ENCODE measurements around the gene CBFA2T3.
A peak's percentile ranks its signal among the peaks of the same experiment; 100 is the strongest.

The CBFA2T3 gene

GRCh38 chr16:88882358-88883030, 94.5 kb downstream of the CBFA2T3 start:
- H3K4me3 ChIP-seq (ENCODE audit: low read depth in 1 of 2, low read length in 2 of 2) = no peak overlapping the region
- no peaks in the 10 kb centered on the region for H3K4me1 ChIP-seq (ENCODE audit: insufficient read depth, low read length)
- TF ChIP-seq CTCF (IDR thresholded peaks at IDR 0.05; ENCODE audit: borderline replicate concordance, extremely low read depth, low read length, poor library complexity, severe bottlenecking) (no peak), EZH2 (IDR thresholded peaks at IDR 0.05; ENCODE audit: borderline replicate concordance, low read depth, low read length, severe bottlenecking) (no peak)
- no peak overlapping the region for H2AFZ ChIP-seq (ENCODE audit: low read depth, low read length)
- no peaks in the 10 kb centered on the region for H3K9me3 ChIP-seq (ENCODE audit: insufficient read depth, low read length, severe bottlenecking)
- 0 out of 2 replicates have a peak, but pooled peaks cover 3% of the 10 kb centered on the region for H4K20me1 ChIP-seq (ENCODE audit: insufficient read depth, low read length)
- H3K27me3 ChIP-seq (ENCODE audit: insufficient read depth, low read length, poor library complexity) = no peaks in the 10 kb centered on the region
- ATAC-seq (ENCODE audit: insufficient read depth, low read depth) (peak; percentile 45; the same call in 1 of the 3 replicates), DNase-seq (peak; percentile 37)
- H3K9ac ChIP-seq (ENCODE audit: low read depth, low read length) = no peak overlapping the region
- no peaks in the 10 kb centered on the region for H3K36me3 ChIP-seq (ENCODE audit: insufficient read depth, low read length)
- no peaks in the 10 kb centered on the region for H3K79me2 ChIP-seq (ENCODE audit: insufficient read depth, low read length)
- H3K4me2 ChIP-seq (ENCODE audit: insufficient read depth, low read length) = no peak overlapping the region
- H3K27ac ChIP-seq (ENCODE audit: low read length) = no peak overlapping the region

- Histone ChIP-seq H3K27ac (ENCODE audit: low read length) (no peak overlapping the region), H3K4me3 (ENCODE audit: low read depth in 1 of 2, low read length in 2 of 2) (no peak overlapping the region), H3K79me2 (ENCODE audit: insufficient read depth, low read length) (no peaks in the 10 kb centered on the region), H2AFZ (ENCODE audit: low read depth, low read length) (no peak overlapping the region), H3K4me1 (ENCODE audit: insufficient read depth, low read length) (no peaks in the 10 kb centered on the region), H3K36me3 (ENCODE audit: insufficient read depth, low read length) (no peaks in the 10 kb centered on the region), H4K20me1 (ENCODE audit: insufficient read depth, low read length) (0 out of 2 replicates have a peak, but pooled peaks cover 3% of the 10 kb centered on the region), H3K9me3 (ENCODE audit: insufficient read depth, low read length, severe bottlenecking) (no peaks in the 10 kb centered on the region), H3K27me3 (ENCODE audit: insufficient read depth, low read length, poor library complexity) (no peaks in the 10 kb centered on the region), H3K4me2 (ENCODE audit: insufficient read depth, low read length) (no peak overlapping the region), H3K9ac (ENCODE audit: low read depth, low read length) (no peak overlapping the region)
- TF ChIP-seq CTCF (IDR thresholded peaks at IDR 0.05; ENCODE audit: borderline replicate concordance, extremely low read depth, low read length, poor library complexity, severe bottlenecking) (no peak), EZH2 (IDR thresholded peaks at IDR 0.05; ENCODE audit: borderline replicate concordance, low read depth, low read length, severe bottlenecking) (no peak)
- ATAC-seq (ENCODE audit: insufficient read depth, low read depth) (no peak), DNase-seq (no peak)
Measured at GRCh38 chr16:88881675-88882357, 95.2 kb downstream of the CBFA2T3 start.

- no peaks in the 10 kb centered on the region for H3K9me3 ChIP-seq (ENCODE audit: insufficient read depth, low read length, severe bottlenecking)
- H3K4me2 ChIP-seq (ENCODE audit: insufficient read depth, low read length) = no peak overlapping the region
- TF ChIP-seq EZH2 (IDR thresholded peaks at IDR 0.05; ENCODE audit: borderline replicate concordance, low read depth, low read length, severe bottlenecking) (no peak), CTCF (IDR thresholded peaks at IDR 0.05; ENCODE audit: borderline replicate concordance, extremely low read depth, low read length, poor library complexity, severe bottlenecking) (no peak)
- no peaks in the 10 kb centered on the region for H3K79me2 ChIP-seq (ENCODE audit: insufficient read depth, low read length)
- H3K36me3 ChIP-seq (ENCODE audit: insufficient read depth, low read length) = no peaks in the 10 kb centered on the region
- H4K20me1 ChIP-seq (ENCODE audit: insufficient read depth, low read length) = 0 out of 2 replicates have a peak, but pooled peaks cover 3% of the 10 kb centered on the region
- no peak for DNase-seq
- no peak overlapping the region for H3K4me3 ChIP-seq (ENCODE audit: low read depth in 1 of 2, low read length in 2 of 2)
- no peaks in the 10 kb centered on the region for H3K4me1 ChIP-seq (ENCODE audit: insufficient read depth, low read length)
- H3K9ac ChIP-seq (ENCODE audit: low read depth, low read length) = no peak overlapping the region
- H2AFZ ChIP-seq (ENCODE audit: low read depth, low read length) = no peak overlapping the region
- H3K27me3 ChIP-seq (ENCODE audit: insufficient read depth, low read length, poor library complexity) = no peaks in the 10 kb centered on the region
- H3K27ac ChIP-seq (ENCODE audit: low read length) = no peak overlapping the region
- no peak for ATAC-seq (ENCODE audit: insufficient read depth, low read depth)
Measured at GRCh38 chr16:88881007-88881615, 95.9 kb downstream of the CBFA2T3 start.

Data from DND-41 (cell line).